GM18868 (cell line): ENCODE measurements around the gene PTPRN2.
"Not testable (repeated sequence)": the region's sequence is repeated elsewhere in the genome, so short reads cannot be mapped to it uniquely, and the experiment has no call there.

Experiments
- ATAC-seq: cut with Tn5 transposase; IDR thresholded peaks from one replicate; pipeline ENCODE4 v1.9.1; 2021; ENCODE audit warnings: mild to moderate bottlenecking, moderate library complexity; ENCODE audit not compliant: unreplicated experiment

Gene PTPRN2

DNA sequence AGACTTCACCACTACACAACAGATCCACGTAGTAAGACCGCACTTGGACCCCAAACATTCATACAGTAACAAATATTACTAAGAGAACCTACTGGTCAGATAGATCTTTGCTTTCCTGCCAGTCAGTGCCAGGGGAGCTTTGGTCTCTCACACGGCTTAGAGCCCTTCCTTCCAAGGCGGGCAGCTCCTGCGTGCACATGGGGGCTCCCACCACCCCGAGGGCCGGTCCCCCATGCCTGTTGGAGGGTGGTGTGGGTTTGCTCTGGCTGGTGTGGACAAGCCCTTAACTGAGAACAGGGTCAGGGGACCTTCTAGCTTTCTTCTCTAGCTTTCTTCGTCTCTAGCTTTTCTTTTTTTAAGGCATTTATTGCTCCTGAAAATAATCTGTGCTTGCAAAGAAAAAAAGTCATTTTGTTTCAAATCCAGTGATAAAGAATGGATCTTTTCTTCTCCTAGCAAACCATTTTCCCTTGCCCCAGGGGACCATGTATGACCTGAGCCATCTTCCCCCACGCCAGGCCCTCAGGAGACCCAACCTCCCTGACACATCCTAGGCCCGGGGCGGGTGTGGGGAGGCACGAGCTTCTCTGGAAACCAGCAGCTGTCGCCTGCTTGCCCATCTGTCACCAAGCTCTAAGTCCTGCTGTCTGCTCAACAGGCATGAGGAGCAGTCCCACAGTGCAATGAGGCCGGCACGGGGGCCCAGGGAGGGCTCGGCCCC lies 591.1 kb downstream of the PTPRN2 start:
- ATAC-seq, result no peak

GRCh38 chr7:157995815-157996214 lies 591.8 kb downstream of the PTPRN2 start:
- no peak for ATAC-seq

GRCh38 chr7:157994319-157994718 lies 593.3 kb downstream of the PTPRN2 start:
- ATAC-seq, result no peak

- ATAC-seq, result no peak
Measured at GRCh38 chr7:157993406-157994105, 594.1 kb downstream of the PTPRN2 start.

DNA sequence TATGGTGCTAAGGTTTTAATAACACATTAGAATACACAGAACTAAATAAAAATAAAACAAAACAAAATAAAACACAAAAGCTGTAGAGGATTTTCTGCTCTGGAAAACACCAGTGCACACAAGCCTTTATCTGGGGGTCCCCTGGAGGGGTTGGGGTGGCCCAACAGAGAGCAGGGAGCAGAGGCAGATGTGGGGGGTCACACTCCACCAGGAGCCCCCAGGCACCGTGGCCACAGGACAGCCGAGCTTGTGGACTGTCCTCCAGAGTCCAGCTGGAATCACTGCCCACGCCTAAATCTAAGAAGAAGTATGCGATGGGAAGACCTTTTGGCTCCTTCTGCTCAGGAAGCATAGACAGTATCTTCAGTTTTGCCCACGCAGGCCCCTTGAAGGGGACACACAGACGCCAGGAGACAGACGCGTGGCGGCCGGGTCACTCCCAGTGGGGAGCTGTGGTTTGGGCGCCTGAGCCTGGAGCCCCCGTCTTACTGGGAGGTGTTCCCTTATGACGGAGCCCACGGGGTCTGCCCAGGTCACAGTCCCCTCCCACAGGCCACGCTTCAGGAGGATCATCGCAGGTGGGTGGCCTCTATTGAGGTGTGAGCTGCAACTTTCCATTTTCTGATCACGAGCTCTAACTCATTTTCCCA lies 595.0 kb downstream of the PTPRN2 start:
- no peak for ATAC-seq

DNA sequence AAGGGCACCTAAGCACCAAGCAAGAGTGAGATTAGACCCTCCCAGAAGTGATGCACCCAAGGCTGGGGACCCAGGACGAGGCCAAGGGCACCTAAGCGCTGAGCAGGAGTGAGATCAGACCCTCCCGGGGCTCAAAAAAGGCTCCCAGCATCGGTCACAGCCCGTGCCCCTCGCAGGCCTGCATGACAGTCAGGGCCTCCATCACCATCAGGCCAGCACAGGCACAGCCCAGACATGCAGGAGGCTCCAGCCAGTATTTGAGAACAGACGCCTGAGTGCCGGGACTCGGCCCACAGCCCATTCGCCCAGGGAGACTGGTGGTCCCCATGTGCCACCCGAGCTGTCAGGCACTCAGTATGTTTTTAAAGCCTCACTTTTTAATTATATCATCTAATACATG lies 595.9 kb downstream of the PTPRN2 start:
- no peak for ATAC-seq

DNA sequence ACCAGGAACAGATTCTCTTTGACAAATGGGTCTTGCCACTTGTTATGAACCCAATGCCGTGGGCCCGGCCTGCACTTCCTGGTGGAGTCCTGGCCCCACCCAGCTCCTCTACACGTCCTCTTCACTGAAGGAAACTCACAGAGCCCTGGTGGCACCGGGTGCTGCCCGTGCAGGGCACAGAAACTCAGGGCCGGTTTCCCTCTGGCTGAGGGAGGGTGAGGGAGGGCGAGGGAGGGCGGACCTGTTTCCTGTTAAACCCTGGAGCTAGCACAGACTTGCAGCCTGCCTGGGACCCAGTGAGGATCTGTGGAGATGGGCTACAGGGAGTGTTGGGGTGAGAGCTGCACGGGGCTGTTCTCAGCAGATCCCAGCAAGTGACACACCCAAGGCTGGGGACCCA lies 596.3 kb downstream of the PTPRN2 start:
- ATAC-seq, result no peak

- ATAC-seq, result no peak
Measured at GRCh38 chr7:157990881-157991250, 596.8 kb downstream of the PTPRN2 start.

DNA sequence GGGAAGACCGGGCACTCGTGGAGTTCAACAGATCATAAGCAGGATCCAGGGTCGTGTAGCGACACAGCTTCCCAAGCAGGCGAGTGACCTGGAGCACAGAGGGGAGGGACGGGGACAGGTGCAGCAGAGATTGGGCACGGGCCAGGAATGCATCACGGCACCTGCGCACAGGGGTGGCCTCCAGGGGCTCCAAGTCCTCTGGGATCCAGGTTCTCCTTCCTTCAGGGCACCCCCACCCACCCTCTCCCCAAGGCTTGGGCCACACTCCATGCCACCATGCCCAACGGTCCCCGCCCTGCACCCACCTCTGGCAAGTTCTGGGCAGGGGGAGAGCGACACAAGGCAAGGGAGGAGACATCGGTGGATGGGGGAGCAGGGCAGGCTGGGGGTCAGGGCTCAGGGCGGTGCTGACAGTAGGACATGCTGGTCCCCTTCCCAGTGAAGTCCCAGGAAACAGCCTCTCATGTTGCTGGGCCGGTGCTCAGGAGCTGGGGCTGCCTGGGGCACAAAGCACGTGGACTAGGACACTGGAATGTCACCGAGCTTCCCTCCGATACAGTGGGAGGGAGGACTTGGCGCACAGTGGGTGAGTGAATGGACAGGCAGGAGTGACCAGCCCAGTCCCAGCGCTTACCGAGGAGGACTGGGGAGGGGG lies 597.3 kb downstream of the PTPRN2 start:
- ATAC-seq, result no peak

GRCh38 chr7:157989589-157989988 lies 598.0 kb downstream of the PTPRN2 start:
- ATAC-seq, result no peak

GRCh38 chr7:157987906-157988305 lies 599.7 kb downstream of the PTPRN2 start:
- ATAC-seq, result no peak

- ATAC-seq, result no peak
Measured at GRCh38 chr7:157986051-157986450, 601.6 kb downstream of the PTPRN2 start.

DNA sequence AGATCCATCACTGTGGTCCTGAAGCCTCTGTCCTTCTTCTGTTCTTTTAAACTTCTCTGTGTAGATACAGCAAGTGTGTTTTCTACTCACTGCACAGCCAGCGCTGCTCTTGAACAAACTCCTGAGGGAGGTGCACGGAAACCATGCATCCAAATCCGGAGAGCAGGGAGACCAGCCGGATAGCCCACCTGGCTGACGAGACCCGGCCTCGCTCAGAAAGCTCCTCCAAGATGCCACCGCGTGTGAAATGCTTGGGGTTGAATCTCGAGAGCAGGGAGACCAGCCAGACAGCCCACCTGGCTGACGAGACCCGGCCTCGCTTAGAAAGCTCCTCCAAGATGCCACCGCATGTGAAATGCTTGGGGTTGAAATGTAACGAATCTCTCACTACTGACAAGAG lies 602.0 kb downstream of the PTPRN2 start:
- ATAC-seq, result no peak

DNA sequence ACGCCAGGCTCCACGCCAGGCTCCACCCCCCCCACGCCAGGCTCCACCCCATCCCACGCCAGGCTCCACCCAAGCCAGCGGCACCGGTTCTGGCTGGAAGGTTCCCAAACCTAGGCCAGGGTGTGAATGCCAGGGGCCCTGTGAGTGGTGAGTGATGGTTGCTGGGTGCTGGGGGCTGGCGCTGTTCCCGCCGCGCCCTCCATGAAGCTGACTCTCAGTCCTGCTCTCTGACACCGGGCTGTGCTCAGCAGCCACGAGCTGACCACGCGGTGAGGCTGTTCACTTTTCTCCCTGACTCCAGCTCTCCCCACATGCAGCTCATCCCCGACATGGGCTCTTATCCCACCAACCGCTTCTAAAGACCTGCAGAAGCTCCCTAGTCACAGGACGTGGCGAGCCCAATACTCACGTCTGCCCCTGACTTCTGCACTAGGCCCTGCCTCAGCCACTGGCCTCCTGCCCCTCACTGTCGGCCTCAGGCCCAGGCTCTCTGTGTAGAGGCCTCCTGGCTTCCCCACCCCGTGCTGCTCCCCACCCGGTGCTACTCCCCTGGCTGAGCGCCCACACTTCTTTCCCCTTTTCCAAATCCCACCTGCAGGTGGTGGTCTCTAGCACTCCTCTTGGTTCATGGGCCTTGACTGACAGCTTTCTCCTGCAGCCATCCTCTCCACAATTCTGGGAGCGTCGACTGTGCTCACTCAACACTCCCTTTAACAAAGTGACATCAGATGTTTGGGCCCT lies 603.0 kb downstream of the PTPRN2 start:
- no peak for ATAC-seq

DNA sequence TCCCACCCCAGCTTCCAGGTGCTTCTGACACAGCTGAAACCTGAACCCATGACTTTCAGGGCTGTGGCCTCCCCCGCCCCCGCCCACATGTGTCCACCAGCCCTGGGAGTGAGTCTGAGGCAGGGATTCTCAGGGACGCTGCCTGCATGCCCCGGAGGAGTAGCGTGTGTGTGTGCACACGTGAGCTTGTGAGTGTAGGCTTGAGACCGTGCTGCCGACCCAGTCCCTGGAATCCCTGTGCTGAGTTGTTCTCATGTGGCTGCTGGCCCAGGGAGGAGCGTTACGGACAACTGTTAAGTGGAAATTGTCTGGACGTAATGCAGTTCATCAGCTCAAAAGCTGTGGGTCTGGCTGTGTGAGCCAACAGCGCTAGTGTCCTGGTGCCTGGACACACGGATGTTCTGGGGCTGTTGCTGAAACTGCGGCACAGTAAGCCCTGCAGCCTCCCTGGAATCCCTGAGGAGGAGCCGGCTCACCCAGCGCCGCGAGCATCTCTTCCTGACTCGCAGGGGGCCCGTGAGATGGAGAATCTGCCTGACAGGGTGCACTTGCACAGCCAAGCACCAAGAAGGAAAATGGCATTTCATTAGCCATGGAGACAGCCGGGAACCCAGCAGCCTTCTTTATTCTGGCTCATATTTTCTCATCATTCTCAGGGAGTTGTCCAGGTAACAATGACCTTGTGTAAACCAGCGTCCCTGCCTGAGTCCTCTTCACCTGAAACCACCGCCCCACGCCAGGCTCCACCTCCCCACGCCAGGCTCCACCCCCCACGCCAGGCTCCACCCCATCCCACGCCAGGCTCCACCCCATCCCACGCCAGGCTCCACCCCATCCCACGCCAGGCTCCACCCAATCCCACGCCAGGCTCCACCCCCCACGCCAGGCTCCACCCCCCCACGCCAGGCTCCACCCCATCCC lies 603.9 kb downstream of the PTPRN2 start:
- no peak for ATAC-seq

DNA sequence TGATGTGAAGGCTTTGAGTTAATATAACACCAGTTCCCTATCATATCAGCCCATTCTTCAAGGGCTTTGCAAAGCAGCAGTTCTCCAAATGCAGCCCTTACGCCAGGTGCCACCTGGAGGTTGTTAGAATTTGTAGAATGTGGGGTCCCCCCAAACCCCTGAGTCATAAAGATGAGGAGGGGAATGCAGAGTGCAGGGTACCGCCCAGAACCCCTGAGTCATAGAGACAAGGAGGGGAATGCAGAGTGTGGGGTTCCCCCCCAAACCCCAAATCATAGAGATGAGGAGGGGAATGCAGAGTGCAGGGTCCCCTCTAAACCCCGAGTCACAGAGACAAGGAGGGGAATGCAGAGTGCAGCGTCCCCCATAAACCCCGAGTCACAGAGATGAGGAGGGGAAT lies 605.8 kb downstream of the PTPRN2 start:
- ATAC-seq, result no peak

DNA sequence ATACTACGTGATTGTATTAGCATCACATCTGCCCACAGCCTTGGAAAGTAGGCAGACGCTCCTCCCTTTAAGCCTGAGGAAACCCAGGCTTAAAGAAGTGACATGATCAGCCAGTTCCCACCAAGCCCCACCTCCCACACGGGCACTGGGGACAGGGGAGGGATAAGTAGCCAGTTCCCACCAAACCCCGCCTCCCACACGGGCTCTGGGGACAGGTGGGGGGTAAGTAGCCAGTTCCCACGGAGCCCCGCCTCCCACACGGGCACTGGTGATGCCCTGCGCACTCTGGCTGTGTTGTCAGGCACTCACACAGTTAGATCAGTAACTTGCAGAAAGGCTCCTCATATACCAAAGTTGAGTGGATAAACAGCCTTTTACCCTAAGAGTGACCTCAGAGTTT lies 606.8 kb downstream of the PTPRN2 start:
- ATAC-seq, result no peak

GRCh38 chr7:157980341-157980731 lies 607.3 kb downstream of the PTPRN2 start:
- ATAC-seq, result not testable (repeated sequence)

DNA sequence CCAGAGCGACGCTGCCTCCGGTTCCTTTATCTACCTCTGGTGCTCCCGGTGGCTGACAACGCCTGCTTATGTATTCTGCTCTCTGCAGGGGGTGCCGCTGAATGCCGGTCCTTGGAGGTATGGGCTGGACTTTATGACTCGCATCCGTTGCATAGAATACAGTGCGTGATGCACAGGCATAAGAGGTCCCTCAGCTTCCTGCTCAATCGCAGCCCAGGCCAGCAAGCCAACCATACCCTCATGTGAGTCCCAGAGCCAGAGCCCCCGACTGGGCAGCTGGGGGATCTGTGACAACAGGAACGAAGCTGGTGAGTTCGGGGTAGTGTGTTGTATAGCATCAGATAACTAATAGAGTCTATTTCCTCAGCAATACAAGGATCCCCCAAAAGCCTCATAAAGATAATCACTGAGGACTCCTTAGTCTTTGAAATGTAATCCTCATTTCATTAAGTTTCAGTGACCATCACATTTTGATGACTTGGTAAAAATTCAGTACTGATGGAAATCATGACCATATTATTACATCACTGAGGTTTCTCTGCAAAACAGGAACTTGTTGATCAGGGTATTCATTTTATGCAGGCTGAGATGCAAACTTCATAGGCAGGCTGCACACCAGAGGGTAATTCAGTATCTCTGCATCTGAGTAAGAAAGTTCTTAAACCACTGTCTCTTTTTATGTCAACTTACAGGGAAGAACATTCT lies 607.8 kb downstream of the PTPRN2 start:
- no peak for ATAC-seq
